Measurements from ENCODE around the gene ECHDC3. TPM values are rescaled to one million over a fixed set of nuclear protein-coding genes. Genes with fewer than 3 reads are reported as not detected.

ECHDC3 gene
- total and polyA plus RNA-seq, 2 of the 13 experiments (the other 11 are each of a cell fraction or from before 2014, with no cell fraction given): not detected

DNA sequence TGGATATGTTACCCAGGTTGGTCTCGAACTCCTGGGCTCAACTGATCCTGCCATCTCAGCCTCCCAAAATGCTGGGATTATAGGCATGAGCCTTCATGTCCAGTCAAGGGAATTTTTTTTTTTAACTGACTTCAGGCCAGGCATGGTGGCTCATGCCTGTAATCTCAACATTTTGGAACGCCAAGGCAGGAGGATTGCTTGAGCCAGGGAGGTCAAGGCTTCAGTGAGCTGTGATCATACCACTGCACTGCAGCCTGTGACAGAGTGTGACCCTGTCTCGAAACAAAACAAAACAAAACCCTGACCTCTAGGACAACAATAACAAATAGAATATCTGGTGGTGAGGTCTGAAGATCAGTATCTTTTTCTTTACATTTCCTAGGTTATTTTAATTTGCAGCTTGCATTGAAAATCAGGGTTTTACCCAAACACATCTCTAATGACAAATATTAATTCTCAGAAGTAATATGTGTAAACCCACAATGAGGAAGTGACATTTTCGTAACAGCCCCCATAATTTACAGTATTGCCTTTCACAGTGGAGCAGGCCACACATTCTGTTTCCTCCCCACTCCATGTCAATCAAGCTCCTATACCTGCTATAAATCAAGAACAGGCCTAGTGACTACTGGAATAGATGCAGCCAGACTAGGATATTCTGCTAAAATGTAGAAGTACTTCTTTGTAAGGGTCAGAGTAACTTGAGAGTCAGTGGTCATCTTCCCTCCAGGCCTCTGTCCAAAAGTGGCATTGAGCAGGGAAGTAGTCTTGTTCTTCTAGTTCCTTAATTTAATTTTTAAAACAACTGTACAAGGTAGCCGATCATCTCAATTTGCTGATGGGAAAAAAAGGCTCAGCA lies 43.3 kb upstream of the ECHDC3 start (continued):
- TF ChIP-seq HDAC2 (CRISPR knock-in tag; IDR thresholded peaks at IDR 0.05) (peak; percentile 66; the same call in 1 of the 2 replicates), POLR2AphosphoS5 (IDR thresholded peaks at IDR 0.05; ENCODE audit: low read depth, low read length) (peak; percentile 36; the same call in 1 of the 2 replicates), ZNF572 (CRISPR knock-in tag; IDR thresholded peaks at IDR 0.05) (no peak), SP5 (CRISPR knock-in tag; IDR thresholded peaks at IDR 0.05; ENCODE audit: borderline replicate concordance, low read depth) (no peak), HNF4G (IDR thresholded peaks at IDR 0.05; ENCODE audit: borderline replicate concordance, low read depth, low read length) (no peak; the same call in 1 of the 2 replicates), HNF4G (CRISPR knock-in tag; IDR thresholded peaks at IDR 0.05; ENCODE audit: borderline replicate concordance, low read depth) (no peak), FOXA3 (CRISPR knock-in tag; IDR thresholded peaks at IDR 0.05) (peak; percentile 54), ISL2 (CRISPR knock-in tag; IDR thresholded peaks at IDR 0.05) (0 out of 2 replicates have a peak, but pooled peaks have one; percentile 69), KDM4B (CRISPR knock-in tag; IDR thresholded peaks at IDR 0.05) (0 out of 2 replicates have a peak, but pooled peaks have one; percentile 29), HMG20A (CRISPR knock-in tag; IDR thresholded peaks at IDR 0.05; ENCODE audit: borderline replicate concordance) (peak; percentile 72; the same call in 1 of the 2 replicates), RARA (CRISPR knock-in tag; IDR thresholded peaks at IDR 0.05) (peak; percentile 93), ATF7 (IDR thresholded peaks at IDR 0.05) (no peak), ATF7 (CRISPR knock-in tag; IDR thresholded peaks at IDR 0.05) (no peak; the same call in 1 of the 2 replicates), ZBTB7B (CRISPR knock-in tag; IDR thresholded peaks at IDR 0.05) (no peak), ZNF333 (CRISPR knock-in tag; IDR thresholded peaks at IDR 0.05; ENCODE audit: borderline replicate concordance) (no peak), POLR2G (IDR thresholded peaks at IDR 0.05; ENCODE audit: low read depth, low read length) (peak; percentile 57), HOXA3 (CRISPR knock-in tag; IDR thresholded peaks at IDR 0.05) (peak; percentile 76)
- TF ChIP-seq, protein P1, sequence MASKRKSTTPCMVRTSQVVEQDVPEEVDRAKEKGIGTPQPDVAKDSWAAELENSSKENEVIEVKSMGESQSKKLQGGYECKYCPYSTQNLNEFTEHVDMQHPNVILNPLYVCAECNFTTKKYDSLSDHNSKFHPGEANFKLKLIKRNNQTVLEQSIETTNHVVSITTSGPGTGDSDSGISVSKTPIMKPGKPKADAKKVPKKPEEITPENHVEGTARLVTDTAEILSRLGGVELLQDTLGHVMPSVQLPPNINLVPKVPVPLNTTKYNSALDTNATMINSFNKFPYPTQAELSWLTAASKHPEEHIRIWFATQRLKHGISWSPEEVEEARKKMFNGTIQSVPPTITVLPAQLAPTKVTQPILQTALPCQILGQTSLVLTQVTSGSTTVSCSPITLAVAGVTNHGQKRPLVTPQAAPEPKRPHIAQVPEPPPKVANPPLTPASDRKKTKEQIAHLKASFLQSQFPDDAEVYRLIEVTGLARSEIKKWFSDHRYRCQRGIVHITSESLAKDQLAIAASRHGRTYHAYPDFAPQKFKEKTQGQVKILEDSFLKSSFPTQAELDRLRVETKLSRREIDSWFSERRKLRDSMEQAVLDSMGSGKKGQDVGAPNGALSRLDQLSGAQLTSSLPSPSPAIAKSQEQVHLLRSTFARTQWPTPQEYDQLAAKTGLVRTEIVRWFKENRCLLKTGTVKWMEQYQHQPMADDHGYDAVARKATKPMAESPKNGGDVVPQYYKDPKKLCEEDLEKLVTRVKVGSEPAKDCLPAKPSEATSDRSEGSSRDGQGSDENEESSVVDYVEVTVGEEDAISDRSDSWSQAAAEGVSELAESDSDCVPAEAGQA (IDR thresholded peaks at IDR 0.05; ENCODE audit: low read depth): no peak
- TF ChIP-seq, protein P1 (CRISPR knock-in tag; IDR thresholded peaks at IDR 0.05; ENCODE audit: borderline replicate concordance): no peak
- TF ChIP-seq, protein P2, sequence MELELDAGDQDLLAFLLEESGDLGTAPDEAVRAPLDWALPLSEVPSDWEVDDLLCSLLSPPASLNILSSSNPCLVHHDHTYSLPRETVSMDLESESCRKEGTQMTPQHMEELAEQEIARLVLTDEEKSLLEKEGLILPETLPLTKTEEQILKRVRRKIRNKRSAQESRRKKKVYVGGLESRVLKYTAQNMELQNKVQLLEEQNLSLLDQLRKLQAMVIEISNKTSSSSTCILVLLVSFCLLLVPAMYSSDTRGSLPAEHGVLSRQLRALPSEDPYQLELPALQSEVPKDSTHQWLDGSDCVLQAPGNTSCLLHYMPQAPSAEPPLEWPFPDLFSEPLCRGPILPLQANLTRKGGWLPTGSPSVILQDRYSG (CRISPR knock-in tag; IDR thresholded peaks at IDR 0.05): no peak

Measured in HepG2 (cell line).